IPS-11a (cell line): Measurements from ENCODE around the gene GRAMD4.

Experiments used
- H3K4me3 ChIP-seq: one replicate; pipeline ENCODE4 v1.5.1; 2013; ENCODE audit warnings: low read depth, low read length, control low read depth

The GRAMD4 gene

DNA sequence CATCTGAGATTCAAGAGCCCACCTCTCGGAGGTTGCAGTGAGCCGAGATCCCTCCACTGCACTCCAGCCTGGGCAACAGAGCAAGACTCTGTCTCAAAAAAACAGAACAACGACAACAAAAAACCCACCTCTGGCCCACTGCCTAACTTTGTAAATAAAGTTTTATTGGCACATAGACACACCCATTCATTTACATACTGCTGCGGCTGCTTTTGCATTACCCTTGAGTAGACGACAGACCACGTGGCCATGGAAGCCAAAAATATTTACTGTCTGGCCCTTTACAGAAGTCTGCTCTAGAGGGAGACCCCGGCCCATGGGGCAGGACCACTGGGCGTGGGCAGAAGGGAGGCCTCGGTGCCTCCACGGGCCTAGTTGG is 47.0 kb downstream of the GRAMD4 start:
- H3K4me3 ChIP-seq = no peak overlapping the region

DNA sequence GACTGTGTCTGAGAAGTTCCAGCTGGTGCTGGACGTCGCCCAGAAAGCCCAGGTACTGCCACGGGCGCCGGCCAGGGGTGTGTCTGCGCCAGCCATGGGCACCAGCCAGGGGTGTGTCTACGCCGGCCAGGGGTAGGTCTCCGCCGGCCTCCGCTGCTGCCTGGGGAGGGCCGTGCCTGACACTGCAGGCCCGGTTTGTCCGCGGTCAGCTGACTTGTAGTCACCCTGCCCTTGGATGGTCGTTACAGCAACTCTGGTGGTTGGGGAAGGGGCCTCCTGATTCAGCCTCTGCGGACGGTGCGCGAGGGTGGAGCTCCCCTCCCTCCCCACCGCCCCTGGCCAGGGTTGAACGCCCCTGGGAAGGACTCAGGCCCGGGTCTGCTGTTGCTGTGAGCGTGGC is 47.9 kb downstream of the GRAMD4 start:
- H3K4me3 ChIP-seq = no peak overlapping the region

DNA sequence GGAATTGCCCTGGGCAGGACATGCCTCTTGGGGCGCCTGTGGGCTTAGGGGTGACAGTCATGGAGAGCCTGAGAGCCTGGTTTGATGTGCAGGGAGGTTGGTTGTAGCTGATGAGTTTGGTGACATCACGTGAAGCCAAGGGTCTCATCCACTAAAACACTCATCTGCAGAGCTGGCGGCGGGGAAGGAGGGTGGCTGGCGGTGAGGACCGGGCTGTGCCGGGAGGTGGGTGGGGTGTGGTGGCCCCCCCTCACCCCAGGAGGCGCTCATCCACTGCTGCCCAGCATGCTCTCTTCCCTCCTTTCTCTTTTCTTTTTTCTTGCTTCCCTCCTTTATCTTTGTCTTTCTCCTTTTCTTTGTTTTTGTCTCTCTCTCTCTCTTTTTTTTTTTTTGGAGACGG is 49.0 kb downstream of the GRAMD4 start:
- no peak overlapping the region for H3K4me3 ChIP-seq

DNA sequence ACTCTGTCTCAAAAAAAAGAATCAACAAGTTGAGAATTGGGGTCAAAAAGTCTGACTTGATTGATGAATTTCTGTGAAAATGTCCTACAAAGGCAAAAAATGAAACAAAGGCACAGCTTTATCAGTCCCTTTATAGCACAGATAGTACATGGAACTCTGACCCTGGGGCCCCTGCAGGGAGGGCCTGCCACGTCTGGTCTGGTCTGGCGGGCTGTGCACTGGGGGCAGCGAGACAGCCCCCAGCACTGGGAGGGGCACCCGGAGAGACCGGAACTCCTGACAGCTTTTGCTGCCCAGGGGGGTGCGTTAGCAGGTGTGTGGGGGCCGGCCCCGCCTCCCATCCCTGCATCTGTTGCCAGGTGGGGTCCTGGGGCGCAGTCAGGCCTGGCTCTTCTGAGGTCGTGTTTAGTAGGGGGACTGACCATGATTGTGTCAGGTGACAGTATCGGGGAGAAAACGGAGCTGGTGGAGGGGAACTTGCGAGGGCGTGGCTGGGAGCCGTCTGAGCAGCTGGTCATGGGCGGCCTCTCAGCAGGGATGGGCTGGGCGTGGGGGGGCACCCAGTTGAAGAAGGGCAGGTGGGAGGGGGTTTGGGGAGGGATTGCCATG is 51.7 kb downstream of the GRAMD4 start:
- H3K4me3 ChIP-seq = no peak overlapping the region

DNA sequence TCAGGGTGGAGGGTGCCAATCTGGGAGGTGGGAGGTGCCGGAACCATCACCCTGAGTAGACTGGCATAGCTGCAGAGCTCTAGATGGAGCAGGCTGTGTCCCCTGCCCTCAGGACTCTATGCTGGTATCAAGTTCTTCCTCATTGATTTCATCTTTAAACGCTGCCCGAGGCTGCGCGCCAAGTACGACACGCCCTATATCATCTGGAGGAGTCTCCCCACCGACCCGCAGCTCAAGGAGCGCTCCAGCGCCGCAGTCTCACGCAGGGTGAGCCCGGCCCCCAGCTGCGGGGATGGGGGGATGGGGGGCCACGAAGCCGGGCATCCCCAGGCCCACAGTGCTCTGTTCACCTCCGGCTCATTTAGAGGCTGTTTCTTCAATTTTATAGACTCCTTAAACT is 52.5 kb downstream of the GRAMD4 start:
- no peak overlapping the region for H3K4me3 ChIP-seq

- no peak overlapping the region for H3K4me3 ChIP-seq
Observed at GRCh38 chr22:46673205-46673604, 53.0 kb downstream of the GRAMD4 start.

GRCh38 chr22:46673662-46674236 is 53.6 kb downstream of the GRAMD4 start:
- H3K4me3 ChIP-seq = no peak overlapping the region

DNA sequence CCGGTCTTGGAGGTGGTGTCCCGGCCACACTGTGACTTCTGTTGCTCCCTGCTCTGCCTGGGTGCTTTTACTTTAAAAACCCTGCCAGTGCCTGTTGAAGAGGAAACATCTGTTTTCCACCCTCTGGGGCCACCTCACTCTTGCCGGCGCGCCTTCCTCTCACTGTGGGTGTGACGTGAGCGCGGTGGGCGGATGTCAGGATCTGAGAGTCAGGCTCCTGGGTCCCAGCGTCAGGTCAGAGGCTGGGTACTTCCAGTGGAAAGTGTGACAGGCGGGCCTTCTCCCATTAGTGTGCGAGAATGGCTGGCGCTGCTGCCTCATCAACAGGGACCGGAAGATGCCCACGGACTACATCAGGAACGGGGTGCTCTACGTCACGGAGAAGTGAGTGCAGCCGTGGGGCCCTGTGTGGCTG is 54.2 kb downstream of the GRAMD4 start:
- no peak overlapping the region for H3K4me3 ChIP-seq

GRCh38 chr22:46674906-46675305 is 54.7 kb downstream of the GRAMD4 start:
- H3K4me3 ChIP-seq = no peak overlapping the region

- no peak overlapping the region for H3K4me3 ChIP-seq
Observed at GRCh38 chr22:46675479-46675878, 55.3 kb downstream of the GRAMD4 start.

DNA sequence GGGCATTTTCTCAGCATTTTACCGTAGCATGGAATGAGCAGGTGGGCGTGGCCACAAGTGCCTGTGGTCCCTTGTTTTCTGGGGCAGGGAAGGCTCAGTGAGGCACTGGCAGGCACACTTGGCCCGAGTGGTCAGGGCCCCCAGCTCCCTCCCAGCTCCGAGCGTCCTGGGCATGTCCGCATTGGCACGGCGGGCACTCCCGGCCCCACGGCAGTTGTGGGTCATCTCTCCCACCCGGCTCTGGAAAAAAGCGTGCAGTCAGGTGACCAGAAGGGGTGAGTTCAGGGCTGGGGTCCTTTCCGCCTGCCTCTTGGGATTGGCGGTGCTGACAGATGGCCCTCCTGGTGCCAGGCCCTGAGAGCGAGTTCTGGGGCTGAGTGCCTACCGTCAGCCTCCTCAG is 55.8 kb downstream of the GRAMD4 start:
- no peak overlapping the region for H3K4me3 ChIP-seq

DNA sequence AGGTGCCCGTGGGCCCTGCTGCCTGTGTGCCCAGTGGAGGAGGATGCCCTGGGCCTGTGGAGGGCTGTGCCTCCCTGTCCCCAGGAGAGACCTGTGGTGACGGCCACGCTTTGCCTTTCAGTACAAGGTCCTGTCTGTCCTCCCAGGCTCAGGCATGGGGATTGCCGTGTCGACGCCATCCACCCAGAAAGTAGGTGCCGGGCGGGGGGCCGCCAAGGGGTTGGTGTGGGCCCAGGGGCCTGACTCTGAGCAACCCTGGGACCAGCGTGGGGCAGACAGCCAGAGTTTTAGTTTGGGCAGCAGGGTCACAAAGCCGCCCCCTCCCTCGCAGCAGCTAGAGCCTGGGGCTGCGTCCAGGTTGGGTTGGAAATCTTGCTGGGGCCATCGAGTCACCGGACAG is 56.3 kb downstream of the GRAMD4 start:
- no peak overlapping the region for H3K4me3 ChIP-seq

GRCh38 chr22:46676881-46677280 is 56.7 kb downstream of the GRAMD4 start:
- H3K4me3 ChIP-seq = no peak overlapping the region

- H3K4me3 ChIP-seq = no peak overlapping the region
Observed at GRCh38 chr22:46677323-46678002, 57.3 kb downstream of the GRAMD4 start.

- H3K4me3 ChIP-seq = no peak overlapping the region
Observed at GRCh38 chr22:46678003-46678657, 57.9 kb downstream of the GRAMD4 start.

- H3K4me3 ChIP-seq = no peak overlapping the region
Observed at GRCh38 chr22:46678785-46679700, 58.9 kb downstream of the GRAMD4 start.

- H3K4me3 ChIP-seq = no peak overlapping the region
Observed at GRCh38 chr22:46679706-46680269, 59.6 kb downstream of the GRAMD4 start.

- H3K4me3 ChIP-seq = no peak overlapping the region
Observed at GRCh38 chr22:46681010-46681409, 60.8 kb downstream of the GRAMD4 start.

GRCh38 chr22:46682011-46682731 is 62.0 kb downstream of the GRAMD4 start:
- H3K4me3 ChIP-seq = no peak overlapping the region

GRCh38 chr22:46684706-46685105 is 64.5 kb downstream of the GRAMD4 start:
- H3K4me3 ChIP-seq = no peak overlapping the region
